ENCODE measurements around the gene CYP26B1. TPM values are rescaled to one million over a fixed set of nuclear protein-coding genes. Genes with fewer than 3 reads are reported as not detected.

The CYP26B1 gene
- total and polyA plus RNA-seq, 2 donors (not counting 3 experiments of a cell fraction or from before 2014, with no cell fraction given), result 0.30 to 1.1 TPM

GRCh38 chr2:72182547-72182946, 34.9 kb upstream of the CYP26B1 start:
- intact Hi-C loops (cut with micrococcal nuclease), result no loop called here
- H4K20me1 ChIP-seq (replicated peaks; ENCODE audit: control insufficient read depth, extremely low read depth, insufficient read depth, low read length), result no peaks in the 10 kb centered on the region
- BruUV-seq (replicated peaks), result no TSS peak
- no peak for DNase-seq (ENCODE audit: low read depth, low spot score)
- no peaks in the 10 kb centered on the region for H3K9me3 ChIP-seq (replicated peaks; ENCODE audit: control insufficient read depth, insufficient read depth, low read length)
- dilution Hi-C loops (cut with MboI; ENCODE audit: extremely low pct_ligation_motif_present, low sequenced_read_pairs), result no loop called here
- H3K79me2 ChIP-seq (ENCODE audit: control insufficient read depth, insufficient read depth, low read length), result no peaks in the 10 kb centered on the region
- no peaks in the 10 kb centered on the region for H3K9me1 ChIP-seq (replicated peaks; ENCODE audit: control insufficient read depth, extremely low read depth, insufficient read depth, low read length)
- FAIRE-seq, result no peak
- H3K27me3 ChIP-seq (ENCODE audit: control insufficient read depth in 2 of 2, insufficient read depth in 2 of 2, low read length in 2 of 2), result no peaks in the 10 kb centered on the region
- H3K4me1 ChIP-seq (ENCODE audit: control insufficient read depth, extremely low read depth, insufficient read depth, low read length), result no peaks in the 10 kb centered on the region
- no peak overlapping the region for H2AFZ ChIP-seq (ENCODE audit: low read depth, low read length)
- POLR2A ChIA-PET, result no interaction called here
- H3K9ac ChIP-seq (replicated peaks; ENCODE audit: extremely low read depth, insufficient read depth, low read length), result no peak overlapping the region
- no peak overlapping the region for H3K27ac ChIP-seq (ENCODE audit: insufficient read depth, low read depth, low read length)
- H3K4me3 ChIP-seq (replicated peaks in 1 of 3; ENCODE audit: insufficient read depth in 1 of 3, low read depth in 1 of 3, low read length in 3 of 3), result no peak overlapping the region
- no peaks in the 10 kb centered on the region for H3K36me3 ChIP-seq (ENCODE audit: control insufficient read depth in 2 of 2, extremely low read depth in 1 of 2, insufficient read depth in 2 of 2, low read length in 2 of 2)
- no peak for TF ChIP-seq POLR2AphosphoS5 (IDR thresholded peaks at IDR 0.05; ENCODE audit: insufficient read depth, low read depth, low read length)
- TF ChIP-seq MAX (IDR thresholded peaks at IDR 0.05; ENCODE audit: insufficient read depth, insufficient read length), result no peak
- TF ChIP-seq MYC (IDR thresholded peaks at IDR 0.05; ENCODE audit: low read depth, low read length), result no peak
- no peak for TF ChIP-seq POLR2A (IDR thresholded peaks at IDR 0.05; ENCODE audit: low read depth, low read length)
- no peak for TF ChIP-seq GATA2 (IDR thresholded peaks at IDR 0.05; ENCODE audit: insufficient read depth, insufficient read length, low read depth, low read length)
- TF ChIP-seq FOS (IDR thresholded peaks at IDR 0.05; ENCODE audit: borderline replicate concordance, insufficient read depth, low read length), result no peak
- TF ChIP-seq CTCF (IDR thresholded peaks at IDR 0.05; ENCODE audit: extremely low read depth in 1 of 2, insufficient read depth in 1 of 2, low read depth in 1 of 2, low read length in 2 of 2), result no peak
- TF ChIP-seq JUN (IDR thresholded peaks at IDR 0.05; ENCODE audit: borderline replicate concordance, insufficient read depth, insufficient read length, low read depth), result no peak
- no peak for TF ChIP-seq EZH2 (IDR thresholded peaks at IDR 0.05; ENCODE audit: borderline replicate concordance, low read depth, low read length, severe bottlenecking)
- no peak overlapping the region for H3K4me2 ChIP-seq (ENCODE audit: insufficient read depth, low read length)
- CTCF ChIA-PET, result no interaction called here
